Left lobe of liver (tissue), 2 donors: Measurements from ENCODE around the gene SAPCD2. TPM values are rescaled to one million over a fixed set of nuclear protein-coding genes. Genes with fewer than 3 reads are reported as not detected.

Source experiments
- ATAC-seq: fragments of 200-7000 bp; cut with Tn5 transposase; one replicate; pipeline ENCODE4 v1.9.1; 2020; ENCODE audit warnings: mild to moderate bottlenecking, moderate library complexity
- DNase-seq: peaks from one replicate; pipeline ENCODE4 v3.0.0-alpha.2; 2020; ENCODE audit warnings: low spot score
- total RNA-seq: library from RNA; stranded (reverse); gene quantifications from one replicate; pipeline ENCODE4 v1.2.1, GENCODE V29; 2021
- donor health status: DM: no; HTN: no; CAD: no; lungs with moderate emphysema.
- donor health status: DM: no; HTN: yes; CAD: no.

The SAPCD2 gene
- total RNA-seq, 1 donor from 2014 or later, result 0.15 TPM

GRCh38 chr9:137020771-137021567 is 49.4 kb downstream of the SAPCD2 start:
- ATAC-seq (no peak), DNase-seq (no peak)

GRCh38 chr9:137019891-137020683 is 50.3 kb downstream of the SAPCD2 start:
- no peak for ATAC-seq
- no peak for DNase-seq

GRCh38 chr9:137018761-137019559 is 51.4 kb downstream of the SAPCD2 start:
- DNase-seq (no peak), ATAC-seq (no peak)

- no peak for ATAC-seq
Observed at GRCh38 chr9:137017791-137018497, 52.4 kb downstream of the SAPCD2 start.

GRCh38 chr9:137017071-137017470 is 53.3 kb downstream of the SAPCD2 start:
- DNase-seq, result no peak

More at GRCh38 chr9:137017791-137018497, 52.4 kb downstream of the SAPCD2 start:
- no peak for DNase-seq

GRCh38 chr9:137016436-137016835 is 53.9 kb downstream of the SAPCD2 start:
- ATAC-seq (no peak), DNase-seq (no peak)

More at GRCh38 chr9:137017071-137017470, 53.3 kb downstream of the SAPCD2 start:
- no peak for ATAC-seq

- no peak for DNase-seq
- ATAC-seq, result no peak
Observed at GRCh38 chr9:137015976-137016375, 54.4 kb downstream of the SAPCD2 start.

- ATAC-seq (no peak), DNase-seq (no peak)
Observed at GRCh38 chr9:137015540-137015930, 54.8 kb downstream of the SAPCD2 start.

GRCh38 chr9:137014776-137015539 is 55.4 kb downstream of the SAPCD2 start:
- DNase-seq (no peak), ATAC-seq (no peak)

- DNase-seq, result no peak
- ATAC-seq, result no peak
Observed at GRCh38 chr9:137014166-137014565, 56.2 kb downstream of the SAPCD2 start.

GRCh38 chr9:137013571-137013940 is 56.8 kb downstream of the SAPCD2 start:
- ATAC-seq (no peak), DNase-seq (no peak)

- no peak for ATAC-seq
- DNase-seq, result no peak
Observed at GRCh38 chr9:137012694-137013570, 57.4 kb downstream of the SAPCD2 start.

Other genes starting within 250 kb of the SAPCD2 start
- gene AJM1, start 228.1 kb downstream of the SAPCD2 start, total RNA-seq, result 4.1 TPM
- gene PHPT1, start 221.1 kb downstream of the SAPCD2 start, total RNA-seq, result 58.2 TPM
- gene MAMDC4, start 218.2 kb downstream of the SAPCD2 start, total RNA-seq, result 28.6 TPM
- gene EDF1, start 204.2 kb downstream of the SAPCD2 start, total RNA-seq, result 232 TPM
- 7.4 TPM for gene TRAF2, start 184.0 kb downstream of the SAPCD2 start, total RNA-seq
- 112 TPM for gene FBXW5, start 125.8 kb downstream of the SAPCD2 start, total RNA-seq
- 411 TPM for gene C8G, start 125.3 kb downstream of the SAPCD2 start, total RNA-seq
- 30.3 TPM for gene LCN12, start 118.3 kb downstream of the SAPCD2 start, total RNA-seq
- 5.2 TPM for gene PTGDS, start 93.1 kb downstream of the SAPCD2 start, total RNA-seq
- gene LCNL1, start 87.6 kb downstream of the SAPCD2 start, total RNA-seq, result not detected
- gene PAXX, start 78.1 kb downstream of the SAPCD2 start, total RNA-seq, result 27.3 TPM
- gene CLIC3, start 74.0 kb downstream of the SAPCD2 start, total RNA-seq, result not detected
- 61.2 TPM for gene ABCA2, start 42.3 kb downstream of the SAPCD2 start, total RNA-seq
- 0.08 TPM for gene FUT7, start 38.5 kb downstream of the SAPCD2 start, total RNA-seq
- 16.6 TPM for gene NPDC1, start 24.4 kb downstream of the SAPCD2 start, total RNA-seq
- 1.7 TPM for gene ENTPD2, start 16.5 kb downstream of the SAPCD2 start, total RNA-seq
- gene UAP1L1, start 7.0 kb upstream of the SAPCD2 start, total RNA-seq, result 1.8 TPM
- 27.4 TPM for gene MAN1B1, start 16.4 kb upstream of the SAPCD2 start, total RNA-seq
- 87.0 TPM for gene DPP7, start 44.2 kb upstream of the SAPCD2 start, total RNA-seq
- gene GRIN1, start 68.6 kb upstream of the SAPCD2 start, total RNA-seq, result not detected
- gene LRRC26, start 99.5 kb upstream of the SAPCD2 start, total RNA-seq, result not detected
- gene TMEM210, start 101.5 kb upstream of the SAPCD2 start, total RNA-seq, result not detected
- gene ANAPC2, start 118.0 kb upstream of the SAPCD2 start, total RNA-seq, result 35.5 TPM
- gene SSNA1, start 118.1 kb upstream of the SAPCD2 start, total RNA-seq, result 29.4 TPM
- 13.7 TPM for gene TPRN, start 130.2 kb upstream of the SAPCD2 start, total RNA-seq
- 24.5 TPM for gene TMEM203, start 135.1 kb upstream of the SAPCD2 start, total RNA-seq
- gene NDOR1, start 135.1 kb upstream of the SAPCD2 start, total RNA-seq, result 10.1 TPM
- gene RNF208, start 151.7 kb upstream of the SAPCD2 start, total RNA-seq, result 7.3 TPM
- gene CYSRT1, start 154.6 kb upstream of the SAPCD2 start, total RNA-seq, result 0.81 TPM
- gene RNF224, start 156.9 kb upstream of the SAPCD2 start, total RNA-seq, result not detected
- gene SLC34A3, start 160.3 kb upstream of the SAPCD2 start, total RNA-seq, result not detected
- gene TUBB4B, start 170.7 kb upstream of the SAPCD2 start, total RNA-seq, result 123 TPM
- gene STPG3, start 180.7 kb upstream of the SAPCD2 start, total RNA-seq, result not detected
- gene NELFB, start 184.8 kb upstream of the SAPCD2 start, total RNA-seq, result 22.2 TPM
- gene TOR4A, start 207.2 kb upstream of the SAPCD2 start, total RNA-seq, result 3.6 TPM
- 1.3 TPM for gene NRARP, start 231.7 kb upstream of the SAPCD2 start, total RNA-seq